Left lung (tissue), 10 donors: ENCODE data around the gene SYNC. TPM values are rescaled to one million over a fixed set of nuclear protein-coding genes. Genes with fewer than 3 reads are reported as not detected.
A peak's percentile ranks its signal among the peaks of the same experiment; 100 is the strongest.
"Not testable (repeated sequence)": the region's sequence is repeated elsewhere in the genome, so short reads cannot be mapped to it uniquely, and the experiment has no call there.

Experiments used
- ATAC-seq: fragments of 200-7000 bp; cut with Tn5 transposase; one replicate; pipeline ENCODE4 v1.9.1; 2020; ENCODE audit warnings: moderate library complexity
- DNase-seq, 4 donors: peaks; one replicate each; pipeline ENCODE4 v3.0.0-alpha.2; 2013 to 2020
- H3K27ac ChIP-seq, 2 donors: fragments of 200-600 bp; sonication (generic) in 1 of 2; one replicate each; pipeline versions ENCODE4 v1.5.0 to v1.8.0; 2020 to 2021
- H3K27me3 ChIP-seq, 2 donors: fragments of 200-600 bp; sonication (generic) in 1 of 2; one replicate each; pipeline versions ENCODE4 v1.5.0 to v1.8.0; 2020 to 2021
- H3K36me3 ChIP-seq, 2 donors: fragments of 200-600 bp; sonication (generic) in 1 of 2; one replicate each; pipeline versions ENCODE4 v1.5.0 to v1.8.0; 2020 to 2021
- H3K4me1 ChIP-seq, 2 donors: fragments of 200-600 bp; one replicate each; pipeline ENCODE4 v1.8.0; 2021
- H3K4me3 ChIP-seq, 2 donors: fragments of 200-600 bp; sonication (generic) in 1 of 2; one replicate each; pipeline versions ENCODE4 v1.5.0 to v1.8.0; 2020 to 2021; ENCODE audit warnings: mild to moderate bottlenecking in 1 of 2
- H3K9me3 ChIP-seq, 2 donors: fragments of 200-600 bp; sonication (generic) in 1 of 2; one replicate each; pipeline versions ENCODE4 v1.5.0 to v1.8.0; 2020 to 2021
- CTCF ChIP-seq, 2 donors: fragments of 200-600 bp; sonication (generic) in 1 of 2; IDR thresholded peaks; one replicate each; pipeline versions ENCODE4 v1.5.0 to v1.8.0; 2021; ENCODE audit warnings: antibody characterized with exemption in 2 of 2
- intact Hi-C, 2 donors: fragments of 100-400 bp; cut with DNase I; formaldehyde crosslinking; loops; one replicate each; pipeline versions ENCODE4 v1.11.2 to v1.14.2; 2022
- polyA plus RNA-seq, 6 donors: library from polyadenylated mRNA; unstranded; fragments of 120-200 nt; gene quantifications; one replicate each; pipeline ENCODE4 v1.2.1, GENCODE V29; 2013; ENCODE audit not compliant: insufficient read length in 6 of 6
- total RNA-seq, 2 donors: library from RNA; stranded (reverse); fragmentation: NEBNext Ultra II Directional; extraction: Animal tissue kit (Norgen Biotek cat#: 25700); gene quantifications; one replicate each; pipeline ENCODE4 v1.2.1, GENCODE V29; 2021
- donor health status: DM: no; HTN: yes; CAD: no.
- donor health status: DM: no; HTN: no; CAD: no.

Gene SYNC
- total and polyA plus RNA-seq, 8 donors, result 3.1 to 19.9 (median 5.4) TPM

- no peak overlapping the region for H3K4me3 ChIP-seq
- H3K9me3 ChIP-seq, result no peaks in the 10 kb centered on the region
- no peak for TF ChIP-seq CTCF (IDR thresholded peaks at IDR 0.05)
- peaks cover 0 to 8% of the 10 kb centered on the region in 2 donors for H3K36me3 ChIP-seq
- peaks cover 0 to 23% of the 10 kb centered on the region in 2 donors for H3K4me1 ChIP-seq
- no peak overlapping the region for H3K27ac ChIP-seq
- no peaks in the 10 kb centered on the region for H3K27me3 ChIP-seq
- intact Hi-C loops, result no loop called here
- DNase-seq (no peak), ATAC-seq (no peak)
Observed at GRCh38 chr1:32639489-32640075, 63.0 kb downstream of the SYNC start.

- intact Hi-C loops, result no loop called here
- no peaks in the 10 kb centered on the region for H3K9me3 ChIP-seq
- peak overlapping the region in 1 of 2 donors; percentile 66 for H3K27ac ChIP-seq
- peak; percentile 70 for ATAC-seq
- TF ChIP-seq CTCF (IDR thresholded peaks at IDR 0.05), result no peak
- peaks cover 0 to 23% of the 10 kb centered on the region in 2 donors for H3K4me1 ChIP-seq
- H3K27me3 ChIP-seq, result no peaks in the 10 kb centered on the region
- peak overlapping the region in 1 of 2 donors; percentile 9 for H3K4me3 ChIP-seq
- peaks cover 0 to 33% of the 10 kb centered on the region in 2 donors for H3K36me3 ChIP-seq
- DNase-seq, result peak in 2 of 4 donors; percentile 72 to 77
Observed at GRCh38 chr1:32636914-32637645, 65.5 kb downstream of the SYNC start.

- H3K27me3 ChIP-seq, result no peaks in the 10 kb centered on the region
- DNase-seq, result no peak
- H3K4me3 ChIP-seq, result no peak overlapping the region
- H3K9me3 ChIP-seq, result no peaks in the 10 kb centered on the region
- H3K36me3 ChIP-seq, result peaks cover 0 to 41% of the 10 kb centered on the region in 2 donors
- H3K4me1 ChIP-seq, result peaks cover 0 to 23% of the 10 kb centered on the region in 2 donors
- TF ChIP-seq CTCF (IDR thresholded peaks at IDR 0.05), result no peak
- no peak for ATAC-seq
- H3K27ac ChIP-seq, result no peak overlapping the region
- intact Hi-C loops, result no loop called here
Observed at GRCh38 chr1:32635508-32636277, 66.9 kb downstream of the SYNC start.

- intact Hi-C loops, result no loop called here
- H3K4me3 ChIP-seq, result no peak overlapping the region
- no peaks in the 10 kb centered on the region for H3K9me3 ChIP-seq
- H3K36me3 ChIP-seq, result peaks cover 0 to 60% of the 10 kb centered on the region in 2 donors
- DNase-seq, result no peak
- TF ChIP-seq CTCF (IDR thresholded peaks at IDR 0.05), result no peak
- no peaks in the 10 kb centered on the region for H3K27me3 ChIP-seq
- no peak overlapping the region for H3K27ac ChIP-seq
- peaks cover 0 to 17% of the 10 kb centered on the region in 2 donors for H3K4me1 ChIP-seq
- ATAC-seq, result no peak
Observed at GRCh38 chr1:32632829-32633228, 69.7 kb downstream of the SYNC start.

GRCh38 chr1:32630173-32630572 lies 72.4 kb downstream of the SYNC start:
- H3K27me3 ChIP-seq, H3K4me1 ChIP-seq, intact Hi-C loops, H3K27ac ChIP-seq, H3K9me3 ChIP-seq, ATAC-seq, H3K4me3 ChIP-seq, DNase-seq: not testable (repeated sequence)
- H3K36me3 ChIP-seq, result peaks cover 0 to 86% of the 10 kb centered on the region in 2 donors

Other genes starting within 250 kb of the SYNC start
- under 1 TPM; 0.03 TPM for gene ZBTB8B, start 237.7 kb downstream of the SYNC start, total RNA-seq
- 1 to 10 TPM; 1.3 to 2.0 (median 1.6) TPM for gene ZBTB8B, start 237.7 kb downstream of the SYNC start, polyA plus RNA-seq
- gene ZBTB8A, start 163.3 kb downstream of the SYNC start, total RNA-seq, result 1 to 10 TPM; 8.6 to 9.8 TPM
- gene ZBTB8A, start 163.3 kb downstream of the SYNC start, polyA plus RNA-seq, result 10 to 100 TPM; 13.4 to 17.3 (median 14.9) TPM
- 10 to 100 TPM; 41.4 to 45.0 TPM for gene ZBTB8OS, start 52.2 kb downstream of the SYNC start, total RNA-seq
- gene ZBTB8OS, start 52.2 kb downstream of the SYNC start, polyA plus RNA-seq, result 10 to 100 TPM; 36.0 to 39.2 (median 37.3) TPM
- 100 to 1,000 TPM; 166 to 176 TPM for gene RBBP4, start 51.6 kb downstream of the SYNC start, total RNA-seq
- gene RBBP4, start 51.6 kb downstream of the SYNC start, polyA plus RNA-seq, result 100 to 1,000 TPM; 287 to 333 (median 309) TPM
- gene YARS1, start 114.6 kb upstream of the SYNC start, total RNA-seq, result 100 to 1,000 TPM in 1 of 2 donors, 10 to 100 TPM in 1; 80.7 to 126 TPM
- 10 to 100 TPM; 68.8 to 86.4 (median 76.5) TPM for gene YARS1, start 114.6 kb upstream of the SYNC start, polyA plus RNA-seq
- 10 to 100 TPM; 32.3 to 35.0 TPM for gene S100PBP, start 114.9 kb upstream of the SYNC start, total RNA-seq
- gene S100PBP, start 114.9 kb upstream of the SYNC start, polyA plus RNA-seq, result 10 to 100 TPM; 47.2 to 56.5 (median 53.8) TPM
- 1 to 10 TPM in 1 of 2 donors, not detected in 1; 4.6 TPM for gene FNDC5, start 168.1 kb upstream of the SYNC start, total RNA-seq
- gene FNDC5, start 168.1 kb upstream of the SYNC start, polyA plus RNA-seq, result 10 to 100 TPM in 3 of 6 donors, 1 to 10 TPM in 3; 7.7 to 13.3 (median 10.3) TPM
- gene HPCA, start 183.7 kb upstream of the SYNC start, total RNA-seq, result under 1 TPM in 1 of 2 donors, not detected in 1; 0.35 TPM
- under 1 TPM; 0.16 to 0.61 (median 0.37) TPM for gene HPCA, start 183.7 kb upstream of the SYNC start, polyA plus RNA-seq
- 10 to 100 TPM; 29.3 to 87.0 TPM for gene TMEM54, start 198.6 kb upstream of the SYNC start, total RNA-seq
- gene TMEM54, start 198.6 kb upstream of the SYNC start, polyA plus RNA-seq, result 10 to 100 TPM; 22.4 to 24.9 (median 22.9) TPM